Stimulated activated naive B cell treated with anti-CD40 and anti-IgM and Interleukin-4, amounts not matched to agents 10 μg/mL and 1 μg/mL and 100 μg/mL, for 72 hours (primary cell): ENCODE data around the gene SPDYE8.
"Not testable (repeated sequence)": the region's sequence is repeated elsewhere in the genome, so short reads cannot be mapped to it uniquely, and the experiment has no call there.

Source experiments
- ATAC-seq, 2 donors: fragments of 150-1000 bp; cut with Tn5 transposase; replicated peaks; 2 replicates each; pipeline ENCODE4 v1.10.0; 2021; ENCODE audit warnings: moderate library complexity in 1 of 2
- DNase-seq: peaks from one replicate; pipeline ENCODE4 v3.0.0; 2021
- H3K27ac Mint-ChIP-seq: one replicate; pipeline ENCODE4 v1.8.0; 2022; ENCODE audit warnings: mild to moderate bottlenecking, mixed read lengths
- H3K27me3 Mint-ChIP-seq, 2 donors: one replicate each; pipeline ENCODE4 v1.8.0; 2022; ENCODE audit warnings: mixed read lengths in 2 of 2
- H3K36me3 Mint-ChIP-seq, 2 donors: one replicate each; pipeline ENCODE4 v1.8.0; 2022; ENCODE audit warnings: mixed read lengths in 2 of 2, mild to moderate bottlenecking in 1 of 2
- H3K4me1 Mint-ChIP-seq, 2 donors: one replicate each; pipeline ENCODE4 v1.8.0; 2022; ENCODE audit warnings: mixed read lengths in 2 of 2, mild to moderate bottlenecking in 1 of 2
- H3K4me3 Mint-ChIP-seq, 2 donors: one replicate each; pipeline ENCODE4 v1.8.0; 2022; ENCODE audit warnings: mild to moderate bottlenecking in 2 of 2, mixed read lengths in 2 of 2, moderate library complexity in 1 of 2
- H3K9me3 Mint-ChIP-seq, 2 donors: one replicate each; pipeline ENCODE4 v1.8.0; 2022; ENCODE audit warnings: mixed read lengths in 2 of 2, mild to moderate bottlenecking in 1 of 2

The SPDYE8 gene, protein sequence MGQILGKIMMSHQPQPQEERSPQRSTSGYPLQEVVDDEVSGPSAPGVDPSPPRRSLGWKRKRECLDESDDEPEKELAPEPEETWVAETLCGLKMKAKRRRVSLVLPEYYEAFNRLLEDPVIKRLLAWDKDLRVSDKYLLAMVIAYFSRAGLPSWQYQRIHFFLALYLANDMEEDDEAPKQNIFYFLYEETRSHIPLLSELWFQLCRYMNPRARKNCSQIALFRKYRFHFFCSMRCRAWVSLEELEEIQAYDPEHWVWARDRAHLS

DNA sequence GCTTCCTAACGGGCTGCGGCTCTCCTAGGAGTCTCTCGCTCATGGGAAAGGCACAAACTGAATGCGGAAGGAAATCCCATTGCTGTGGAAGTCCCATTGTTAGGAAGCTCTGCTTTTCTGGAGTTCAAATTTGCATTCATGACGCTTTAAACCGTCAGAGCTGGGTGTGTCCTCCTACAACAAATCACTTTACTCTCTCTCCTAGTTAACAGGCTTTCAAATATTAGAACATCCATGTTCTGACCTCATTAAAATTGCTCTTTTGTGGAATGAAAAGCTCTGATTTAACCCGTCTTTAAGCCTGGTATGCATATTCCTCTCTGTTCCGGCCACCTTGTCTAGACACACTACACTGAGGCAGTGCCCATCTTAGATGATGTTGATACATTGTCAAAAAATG, at the start of gene SPDYE8:
Gene SPDYE8 (minus strand): TSS at position 101 of the 400 bp plus-strand sequence. CDS start 1,800 bp downstream, outside the sequence.
- H3K4me1 Mint-ChIP-seq, DNase-seq, H3K36me3 Mint-ChIP-seq, H3K27me3 Mint-ChIP-seq, H3K9me3 Mint-ChIP-seq, ATAC-seq, H3K27ac Mint-ChIP-seq, H3K4me3 Mint-ChIP-seq: not testable (repeated sequence)

DNA sequence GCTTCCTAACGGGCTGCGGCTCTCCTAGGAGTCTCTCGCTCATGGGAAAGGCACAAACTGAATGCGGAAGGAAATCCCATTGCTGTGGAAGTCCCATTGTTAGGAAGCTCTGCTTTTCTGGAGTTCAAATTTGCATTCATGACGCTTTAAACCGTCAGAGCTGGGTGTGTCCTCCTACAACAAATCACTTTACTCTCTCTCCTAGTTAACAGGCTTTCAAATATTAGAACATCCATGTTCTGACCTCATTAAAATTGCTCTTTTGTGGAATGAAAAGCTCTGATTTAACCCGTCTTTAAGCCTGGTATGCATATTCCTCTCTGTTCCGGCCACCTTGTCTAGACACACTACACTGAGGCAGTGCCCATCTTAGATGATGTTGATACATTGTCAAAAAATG, 28.2 kb upstream of the SPDYE8 start, which contains the start of gene SPDYE11:
Gene SPDYE11 (minus strand): TSS at position 101 of the 400 bp plus-strand sequence. CDS start 1,800 bp downstream, outside the sequence.
- not testable (repeated sequence) for H3K4me1 Mint-ChIP-seq, H3K36me3 Mint-ChIP-seq, ATAC-seq, H3K27ac Mint-ChIP-seq, DNase-seq, H3K4me3 Mint-ChIP-seq, H3K9me3 Mint-ChIP-seq, H3K27me3 Mint-ChIP-seq

DNA sequence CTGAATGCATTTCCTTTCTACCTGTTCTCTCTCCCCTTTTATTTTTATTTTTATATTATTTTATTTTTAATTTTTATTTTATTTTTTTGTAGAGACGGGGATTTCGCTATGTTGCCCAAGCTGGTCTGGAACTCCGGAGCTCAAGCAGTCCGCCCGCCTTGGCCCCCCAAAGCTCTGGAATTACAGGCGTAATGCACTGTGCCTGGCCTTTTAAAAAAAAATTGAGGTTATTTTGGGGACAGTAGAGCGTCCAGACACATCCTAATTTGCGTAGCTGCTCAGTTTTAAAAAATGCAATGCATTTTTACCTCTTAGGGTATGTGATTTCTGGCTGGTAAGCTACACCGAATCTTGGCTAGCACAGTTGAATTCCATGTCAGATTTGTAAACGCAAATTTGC, 23.1 kb downstream of the SPDYE8 start:
- not testable (repeated sequence) for H3K9me3 Mint-ChIP-seq, H3K27me3 Mint-ChIP-seq, ATAC-seq, H3K27ac Mint-ChIP-seq, H3K4me1 Mint-ChIP-seq, DNase-seq
- peak overlapping the region; percentile 21 to 52 for H3K4me3 Mint-ChIP-seq
- peaks cover 1 to 10% of the 10 kb centered on the region in 2 donors for H3K36me3 Mint-ChIP-seq

DNA sequence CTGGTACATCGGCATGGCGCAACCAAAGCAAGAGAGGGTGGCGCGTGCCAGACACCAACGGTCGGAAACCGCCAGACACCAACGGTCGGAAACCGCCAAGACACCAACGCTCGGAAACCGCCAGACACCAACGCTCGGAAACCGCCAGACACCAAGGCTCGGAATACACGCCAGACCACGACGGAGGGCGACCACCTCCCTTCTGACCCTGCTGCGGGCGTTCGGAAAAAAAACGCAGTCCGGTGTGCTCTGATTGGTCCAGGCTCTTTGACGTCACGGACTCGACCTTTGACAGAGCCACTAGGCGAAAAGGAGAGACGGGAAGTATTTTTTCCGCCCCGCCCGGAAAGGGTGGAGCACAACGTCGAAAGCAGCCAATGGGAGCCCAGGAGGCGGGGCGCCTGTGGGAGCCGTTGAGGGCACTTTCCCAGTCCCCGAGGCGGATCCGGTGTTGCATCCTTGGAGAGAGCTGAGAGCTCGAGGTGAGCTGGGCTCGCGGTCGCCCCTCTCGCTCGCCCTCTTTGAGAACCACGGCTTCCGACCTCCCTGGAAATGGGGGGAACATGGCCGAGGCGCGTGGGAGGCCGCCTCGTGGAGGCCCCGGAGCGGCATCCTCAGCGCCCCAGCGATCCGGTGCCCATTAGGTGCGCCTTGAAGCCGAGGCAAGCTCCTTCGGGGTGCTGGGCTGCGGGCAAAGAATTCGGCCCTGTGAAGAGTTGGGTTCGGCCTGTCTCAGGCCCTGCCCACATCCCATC, 23.7 kb downstream of the SPDYE8 start:
- H3K4me1 Mint-ChIP-seq, H3K27me3 Mint-ChIP-seq, H3K9me3 Mint-ChIP-seq: not testable (repeated sequence)
- Mint-ChIP-seq H3K4me3 (peak overlapping the region; percentile 86 to 98), H3K36me3 (peaks cover 1 to 10% of the 10 kb centered on the region in 2 donors), H3K27ac (peak overlapping the region; percentile 100)
- peak; percentile 91 to 92 for ATAC-seq
- DNase-seq = peak; percentile 95

DNA sequence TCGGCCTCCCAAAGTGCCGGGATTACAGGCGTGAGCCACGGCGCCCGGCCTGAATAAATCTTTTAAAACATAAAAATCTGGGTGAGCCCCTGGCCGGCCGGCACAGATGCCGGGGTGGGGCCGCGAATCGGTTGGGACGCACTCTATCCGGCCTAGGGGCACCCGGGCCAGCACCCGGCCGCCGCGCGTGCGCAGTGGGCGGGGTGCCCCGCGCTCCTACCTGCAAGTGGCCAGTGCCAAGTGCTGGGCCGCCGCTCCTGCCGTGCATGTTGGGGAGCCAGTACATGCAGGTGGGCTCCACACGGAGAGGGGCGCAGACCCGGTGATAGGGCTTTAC, 24.2 kb downstream of the SPDYE8 start:
- ATAC-seq (peak; percentile 85), DNase-seq (peak; percentile 79)
- H3K27ac Mint-ChIP-seq = peak overlapping the region; percentile 100
- H3K9me3 Mint-ChIP-seq, H3K27me3 Mint-ChIP-seq, H3K4me1 Mint-ChIP-seq: not testable (repeated sequence)
- H3K4me3 Mint-ChIP-seq = peak overlapping the region; percentile 86 to 98
- peaks cover 1 to 10% of the 10 kb centered on the region in 2 donors for H3K36me3 Mint-ChIP-seq

DNA sequence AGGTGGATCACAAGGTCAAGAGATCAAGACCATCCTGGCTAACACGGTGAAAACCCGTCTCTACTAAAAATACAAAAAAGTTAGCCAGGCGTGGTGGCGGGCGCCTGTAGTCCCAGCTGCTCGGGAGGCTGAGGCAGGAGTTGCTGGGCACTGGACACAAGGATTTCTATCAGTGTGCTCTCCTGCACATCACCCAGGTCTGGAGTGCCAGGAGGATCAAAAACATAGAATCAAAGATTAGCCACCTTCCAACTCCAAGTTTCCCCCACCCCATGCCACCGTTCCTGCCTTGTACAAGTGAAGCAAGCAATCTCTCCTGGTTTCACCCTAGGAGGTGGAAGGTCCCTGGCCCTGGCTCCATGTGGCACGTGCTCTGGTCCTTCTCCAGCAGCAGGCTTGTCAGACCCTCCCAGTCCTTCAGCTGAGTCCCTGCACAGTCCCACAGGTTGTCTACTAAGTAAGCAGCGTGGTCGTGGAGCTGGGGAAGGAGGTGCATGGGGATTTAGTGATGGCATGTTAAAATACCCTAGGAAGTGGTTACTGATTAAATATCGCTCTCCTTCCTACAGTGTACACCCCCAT, 31.6 kb downstream of the SPDYE8 start:
- not testable (repeated sequence) for ATAC-seq, DNase-seq, H3K4me3 Mint-ChIP-seq, H3K27ac Mint-ChIP-seq, H3K4me1 Mint-ChIP-seq, H3K9me3 Mint-ChIP-seq, H3K27me3 Mint-ChIP-seq, H3K36me3 Mint-ChIP-seq

DNA sequence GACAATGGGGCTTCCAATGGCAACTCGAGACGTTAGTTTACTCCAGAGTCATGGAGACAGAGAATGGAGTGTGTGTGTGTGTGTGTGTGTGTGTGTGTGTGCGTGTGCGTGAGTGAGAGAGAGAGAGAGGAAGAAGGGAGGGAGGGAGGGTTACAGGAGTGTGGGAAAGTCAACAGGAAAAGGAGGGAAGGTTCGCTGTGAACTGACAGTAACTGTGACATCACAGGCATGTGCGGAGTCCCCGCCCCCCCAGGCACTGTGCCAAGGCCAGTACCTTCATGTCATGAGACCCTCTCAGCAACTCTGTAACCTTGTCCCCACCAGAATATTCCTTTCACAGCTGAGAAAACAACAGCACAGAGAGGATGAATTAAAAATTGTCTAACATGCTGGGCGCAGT, 32.1 kb downstream of the SPDYE8 start:
- not testable (repeated sequence) for H3K9me3 Mint-ChIP-seq, H3K4me3 Mint-ChIP-seq, ATAC-seq, H3K27me3 Mint-ChIP-seq, H3K36me3 Mint-ChIP-seq, DNase-seq, H3K27ac Mint-ChIP-seq, H3K4me1 Mint-ChIP-seq

DNA sequence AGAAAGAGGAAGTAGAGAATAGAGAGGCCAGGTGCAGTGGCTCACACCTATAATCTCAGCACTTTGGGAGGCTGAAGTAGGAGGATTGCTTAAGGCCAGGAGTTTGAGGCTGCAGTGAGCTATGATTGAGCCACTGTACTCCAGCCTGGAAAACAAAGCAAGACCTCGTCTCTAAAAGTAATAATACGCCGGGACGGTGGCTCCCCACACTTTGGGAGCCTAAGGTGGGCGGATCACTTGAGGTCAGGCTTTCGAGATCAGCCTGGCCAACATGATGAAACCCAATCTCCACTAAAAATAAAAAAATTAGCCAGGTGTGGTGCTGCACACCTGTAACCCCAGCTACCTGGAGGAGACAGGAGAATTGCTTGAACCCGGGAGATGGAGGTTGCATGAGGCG, 34.1 kb downstream of the SPDYE8 start:
- not testable (repeated sequence) for H3K9me3 Mint-ChIP-seq, H3K4me1 Mint-ChIP-seq, ATAC-seq, H3K36me3 Mint-ChIP-seq, H3K27me3 Mint-ChIP-seq, DNase-seq, H3K4me3 Mint-ChIP-seq, H3K27ac Mint-ChIP-seq

DNA sequence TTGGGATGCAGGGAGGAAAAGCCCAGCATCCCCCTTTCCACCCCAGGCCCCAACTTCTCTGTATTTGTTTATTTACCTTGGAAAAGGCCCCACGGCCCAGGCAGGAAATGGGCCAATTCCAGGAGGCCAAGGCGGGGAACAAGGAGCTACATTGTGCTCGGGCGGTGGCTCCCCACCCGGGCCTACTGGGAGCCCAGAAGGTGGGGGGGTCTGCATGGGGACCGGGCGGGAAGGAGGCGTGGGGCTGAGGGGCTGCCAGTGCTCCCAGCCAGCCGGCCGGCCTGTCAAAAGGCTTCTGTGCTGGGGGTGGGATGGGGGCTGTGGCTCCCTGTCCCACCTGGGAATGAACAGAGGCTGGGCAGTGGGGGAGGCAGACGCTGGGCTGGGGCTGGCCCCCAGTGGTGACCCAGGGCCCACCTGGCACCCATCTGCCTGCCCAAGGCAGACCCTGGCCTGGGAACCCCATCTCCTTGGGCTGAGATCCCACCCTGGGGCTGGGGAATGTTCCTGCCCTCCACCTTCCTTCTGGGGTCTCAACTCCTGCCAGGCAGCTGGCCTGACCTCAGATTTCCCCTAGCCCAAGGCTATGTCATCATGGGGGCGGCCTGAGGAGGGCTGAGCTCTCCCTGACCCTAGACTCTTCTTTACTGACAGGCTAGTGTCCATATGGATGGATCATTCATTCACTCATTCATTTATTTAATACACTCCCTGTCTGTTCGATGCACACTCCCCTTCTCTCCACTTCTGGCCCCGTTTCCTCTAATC, 39.2 kb downstream of the SPDYE8 start:
- DNase-seq, H3K4me3 Mint-ChIP-seq, H3K27me3 Mint-ChIP-seq, H3K27ac Mint-ChIP-seq, H3K9me3 Mint-ChIP-seq, H3K4me1 Mint-ChIP-seq, H3K36me3 Mint-ChIP-seq: not testable (repeated sequence)
- ATAC-seq = peak; percentile 20 to 31

DNA sequence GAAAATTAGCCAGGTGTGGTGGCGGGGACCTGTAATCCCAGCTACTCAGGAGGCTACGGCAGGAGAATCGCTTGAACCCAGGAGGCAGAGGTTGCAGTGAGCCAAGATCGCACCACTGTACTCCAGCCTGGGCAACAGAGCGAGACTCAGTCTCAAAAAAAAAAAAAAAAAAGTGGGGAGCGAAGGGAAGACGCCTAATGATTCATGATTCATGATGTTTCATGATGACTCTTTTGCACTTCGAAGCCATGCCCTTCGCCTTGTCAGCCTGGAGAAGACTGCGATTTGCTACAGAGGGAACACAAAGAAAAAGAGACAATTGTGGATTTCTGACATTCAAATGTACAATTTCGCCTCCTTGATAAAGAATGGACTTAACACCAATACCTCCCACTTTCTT, 47.5 kb downstream of the SPDYE8 start:
- not testable (repeated sequence) for DNase-seq, H3K4me3 Mint-ChIP-seq, H3K27me3 Mint-ChIP-seq, H3K27ac Mint-ChIP-seq, H3K4me1 Mint-ChIP-seq, ATAC-seq, H3K36me3 Mint-ChIP-seq, H3K9me3 Mint-ChIP-seq

DNA sequence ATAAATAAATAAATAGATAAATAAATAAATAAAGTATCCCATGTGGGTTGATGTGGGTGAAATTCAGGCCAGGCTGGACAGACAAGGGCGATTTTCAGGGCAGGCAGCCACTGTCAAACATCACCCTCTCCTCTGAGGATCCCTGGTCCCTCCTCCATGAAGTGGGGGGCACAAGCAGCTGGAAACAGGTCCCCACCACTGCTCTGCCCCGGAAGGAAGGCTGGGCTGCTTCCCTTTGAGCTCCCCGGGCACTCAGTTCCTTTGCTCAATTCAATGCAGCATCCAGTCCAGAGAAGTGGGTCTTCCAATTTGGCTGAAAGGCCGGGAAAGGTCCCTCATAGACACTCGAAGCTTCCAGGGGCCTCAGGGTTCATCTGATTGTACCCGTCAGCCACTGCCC, 49.2 kb downstream of the SPDYE8 start:
- not testable (repeated sequence) for H3K27ac Mint-ChIP-seq, DNase-seq, H3K36me3 Mint-ChIP-seq, H3K4me1 Mint-ChIP-seq, ATAC-seq, H3K27me3 Mint-ChIP-seq, H3K9me3 Mint-ChIP-seq, H3K4me3 Mint-ChIP-seq

DNA sequence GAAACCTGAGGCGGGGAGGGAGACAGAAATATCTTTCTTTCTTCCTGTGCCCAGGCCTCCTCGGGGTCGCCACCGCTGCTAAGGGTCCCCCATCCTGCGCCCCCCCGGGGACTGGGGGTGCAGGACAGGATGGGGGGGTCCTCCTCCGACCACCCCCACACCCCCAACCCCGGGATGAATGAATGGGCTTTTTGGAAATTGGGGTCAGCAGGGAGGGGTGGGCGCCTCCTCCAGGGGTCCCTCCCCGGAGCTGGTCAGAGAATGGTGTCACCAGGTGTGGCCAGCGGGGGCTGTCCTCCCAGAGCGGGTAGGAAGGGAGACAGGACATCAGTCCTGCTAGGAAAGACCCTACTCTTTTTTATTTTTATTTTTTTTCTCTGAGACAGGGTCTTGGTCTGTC, 53.1 kb downstream of the SPDYE8 start:
- not testable (repeated sequence) for ATAC-seq, H3K9me3 Mint-ChIP-seq, H3K4me3 Mint-ChIP-seq, H3K36me3 Mint-ChIP-seq, H3K4me1 Mint-ChIP-seq, DNase-seq, H3K27ac Mint-ChIP-seq, H3K27me3 Mint-ChIP-seq

DNA sequence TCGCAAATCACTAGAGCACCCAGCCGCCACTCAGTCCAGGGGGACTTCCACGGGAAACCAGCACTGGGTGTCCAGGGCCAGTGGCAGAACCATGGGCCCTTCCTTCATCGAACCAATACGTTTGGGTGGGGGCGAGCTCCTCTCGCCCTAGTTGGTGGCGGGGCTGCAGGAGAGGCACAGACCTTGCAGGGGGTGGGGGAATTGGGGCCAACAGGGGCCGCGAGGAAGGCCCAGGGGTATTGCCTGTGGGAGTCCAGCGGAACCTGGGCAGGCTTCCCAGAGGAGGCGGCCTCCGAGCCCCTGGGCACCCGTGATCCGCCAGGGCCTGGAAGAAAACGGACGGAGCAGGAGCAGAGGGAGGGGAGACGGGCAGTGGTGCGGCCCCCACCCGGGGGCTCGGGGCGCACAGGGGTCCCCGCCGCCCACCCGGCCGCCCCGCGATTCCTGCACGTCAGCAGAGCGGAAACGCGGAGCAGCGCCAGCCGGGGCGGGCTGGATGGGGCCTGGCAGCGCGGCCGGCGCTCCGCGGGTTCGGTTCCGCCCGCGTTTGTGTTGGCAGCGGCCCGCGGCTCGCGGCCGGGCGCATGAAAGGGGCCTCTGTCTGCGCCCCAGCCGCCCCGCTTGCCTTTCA, 53.8 kb downstream of the SPDYE8 start:
- not testable (repeated sequence) for DNase-seq, H3K4me3 Mint-ChIP-seq, H3K27me3 Mint-ChIP-seq, H3K27ac Mint-ChIP-seq, H3K9me3 Mint-ChIP-seq, H3K36me3 Mint-ChIP-seq, ATAC-seq, H3K4me1 Mint-ChIP-seq

DNA sequence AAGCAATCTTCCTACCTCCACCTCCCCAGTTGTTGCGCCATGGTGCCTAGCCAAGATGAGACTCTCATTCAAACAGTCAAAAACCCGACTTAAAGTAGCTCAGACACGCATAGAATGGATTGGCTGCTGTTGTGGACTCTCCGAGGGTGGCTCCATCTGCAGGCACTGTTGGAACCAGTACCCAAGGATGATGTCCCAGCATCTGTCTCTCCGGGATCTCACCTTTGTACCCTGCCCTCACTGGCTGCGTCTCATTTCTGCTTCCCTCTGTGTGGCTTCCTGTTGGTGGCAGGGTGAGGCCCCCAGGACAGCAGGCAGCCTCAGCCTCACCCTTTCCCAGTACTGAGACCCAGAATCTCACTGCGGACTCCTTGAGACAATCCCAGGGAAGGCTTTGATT, 54.8 kb downstream of the SPDYE8 start:
- ATAC-seq, H3K27ac Mint-ChIP-seq: not testable (repeated sequence)

More for the DNA sequence above, 54.8 kb downstream of the SPDYE8 start:
- DNase-seq, H3K4me1 Mint-ChIP-seq, H3K27me3 Mint-ChIP-seq, H3K9me3 Mint-ChIP-seq, H3K4me3 Mint-ChIP-seq, H3K36me3 Mint-ChIP-seq: not testable (repeated sequence)
